ENCODE results near the gene DCST1. TPM values are rescaled to one million over a fixed set of nuclear protein-coding genes. Genes with fewer than 3 reads are reported as not detected.

Gene DCST1, protein sequence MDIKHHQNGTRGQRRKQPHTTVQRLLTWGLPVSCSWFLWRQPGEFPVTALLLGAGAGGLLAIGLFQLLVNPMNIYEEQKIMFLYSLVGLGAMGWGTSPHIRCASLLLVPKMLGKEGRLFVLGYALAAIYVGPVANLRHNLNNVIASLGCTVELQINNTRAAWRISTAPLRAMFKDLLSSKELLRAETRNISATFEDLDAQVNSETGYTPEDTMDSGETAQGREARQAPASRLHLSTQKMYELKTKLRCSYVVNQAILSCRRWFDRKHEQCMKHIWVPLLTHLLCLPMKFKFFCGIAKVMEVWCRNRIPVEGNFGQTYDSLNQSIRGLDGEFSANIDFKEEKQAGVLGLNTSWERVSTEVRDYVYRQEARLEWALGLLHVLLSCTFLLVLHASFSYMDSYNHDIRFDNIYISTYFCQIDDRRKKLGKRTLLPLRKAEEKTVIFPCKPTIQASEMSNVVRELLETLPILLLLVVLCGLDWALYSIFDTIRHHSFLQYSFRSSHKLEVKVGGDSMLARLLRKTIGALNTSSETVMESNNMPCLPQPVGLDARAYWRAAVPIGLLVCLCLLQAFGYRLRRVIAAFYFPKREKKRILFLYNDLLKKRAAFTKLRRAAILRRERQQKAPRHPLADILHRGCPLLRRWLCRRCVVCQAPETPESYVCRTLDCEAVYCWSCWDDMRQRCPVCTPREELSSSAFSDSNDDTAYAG
- not detected in 2 replicates for total RNA-seq

DNA sequence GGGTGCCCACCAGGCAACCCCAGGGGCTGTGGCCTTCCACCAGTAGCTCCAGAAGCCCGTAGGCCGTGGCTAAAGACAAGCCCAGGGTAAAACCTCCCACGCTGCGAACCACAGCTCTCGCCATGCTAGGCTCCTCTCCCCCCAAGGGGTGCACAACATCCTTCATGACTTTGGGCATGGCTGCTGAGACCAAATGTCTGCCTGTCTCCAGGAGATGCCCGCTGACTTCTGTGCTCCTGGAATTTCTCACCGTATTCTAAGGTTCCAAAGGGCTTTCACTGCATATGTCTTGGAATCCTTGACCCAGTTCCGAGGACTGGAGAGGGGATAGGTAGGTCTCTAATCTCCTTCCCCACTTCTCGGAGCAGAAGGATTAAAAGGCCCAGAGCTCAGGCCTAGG, at the start of gene DCST1, which contains the start of gene DCST2:
Gene DCST1 (plus strand): TSS at position 301 of the 400 bp plus-strand sequence. CDS start 213 bp downstream, outside the sequence.
Gene DCST2 (minus strand): TSS at position 258 of the 400 bp plus-strand sequence. CDS start 80 bp downstream, at position 178.

DNA sequence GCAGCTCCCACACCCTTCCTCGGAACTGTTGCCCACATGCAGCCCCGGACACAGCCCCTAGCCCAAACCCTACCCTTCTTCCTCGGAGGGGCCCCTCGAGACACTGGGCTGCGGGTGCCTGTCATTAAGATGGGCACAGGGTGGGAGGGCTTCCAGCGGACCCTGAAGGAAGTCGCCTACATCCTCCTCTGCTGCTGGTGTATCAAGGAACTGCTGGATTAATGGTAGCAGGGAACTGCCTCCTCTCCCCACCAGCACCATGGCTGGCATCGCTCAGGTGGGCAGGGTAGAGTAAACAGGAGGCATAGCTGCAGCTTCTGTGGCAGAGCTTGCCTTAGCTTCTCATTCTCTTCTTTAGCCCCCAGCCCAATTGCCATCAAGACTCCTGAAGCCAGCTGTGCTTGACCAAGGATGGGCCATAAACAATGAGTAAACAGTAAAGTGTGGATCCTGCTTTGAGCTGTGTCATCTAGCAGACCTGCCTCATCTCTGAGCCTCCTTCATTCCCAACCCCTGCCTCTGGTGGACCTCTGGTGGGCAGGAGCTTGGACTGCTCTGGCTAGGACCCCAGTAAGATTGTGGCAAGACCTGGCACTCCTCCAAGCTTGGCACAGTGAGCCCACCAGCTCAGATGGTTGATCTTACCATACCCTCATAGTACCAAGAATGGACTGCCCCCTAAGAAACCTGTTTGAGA, 39.9 kb upstream of the DCST1 start, which contains the start of gene LENEP:
Gene LENEP (plus strand): TSS at position 15 of the 697 bp plus-strand sequence. CDS start 22 bp downstream, at position 37.

DNA sequence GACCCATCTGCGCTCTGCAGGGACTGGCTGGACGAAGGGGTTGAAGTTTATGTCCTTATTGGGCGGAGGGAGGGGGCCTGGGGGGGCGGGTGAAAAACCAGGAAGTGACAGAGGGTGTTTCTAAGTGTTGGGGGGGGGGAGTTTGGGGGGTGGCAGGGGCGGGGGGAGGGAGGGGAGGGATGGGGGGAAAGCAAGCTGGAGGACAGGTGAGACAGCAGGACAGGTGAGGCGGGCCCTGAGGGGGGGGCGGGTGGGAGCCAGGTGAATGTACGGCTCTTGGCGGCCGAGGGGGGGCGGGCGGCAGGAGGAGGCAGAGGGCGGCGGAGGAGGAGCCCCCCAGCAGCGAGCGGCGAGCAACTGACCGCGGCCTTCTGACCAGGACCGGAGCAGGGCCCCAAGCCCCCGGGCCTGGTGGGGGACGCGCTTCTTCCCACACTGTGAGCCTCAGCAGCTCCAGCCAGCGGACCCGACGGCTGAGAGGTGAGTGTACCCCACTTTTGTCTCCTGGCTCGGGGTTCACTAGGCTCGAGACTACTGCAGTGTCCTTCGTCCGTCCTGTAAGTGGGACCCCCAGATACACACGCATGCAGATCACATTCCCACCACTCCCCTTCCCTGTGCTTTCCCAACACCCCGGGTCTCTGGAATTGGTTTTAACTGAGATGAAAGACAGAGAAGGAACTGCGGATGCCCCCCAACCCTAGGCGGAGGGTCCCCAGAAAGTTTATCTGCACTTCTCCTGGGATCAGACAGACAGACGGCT, 31.0 kb upstream of the DCST1 start, which contains the start of gene ZBTB7B:
Gene ZBTB7B (plus strand): TSS at position 339 of the 763 bp plus-strand sequence. CDS start 11,859 bp downstream, outside the sequence.

GRCh38 chr1:155050560-155051341, 17.1 kb downstream of the DCST1 start, which contains the start of gene ADAM15:
ADAM15 (plus strand) TSS chr1:155051316; CDS start chr1:155051387, 71 bp downstream.

GRCh38 chr1:155063550-155064110, 30.0 kb downstream of the DCST1 start, which contains the start of gene EFNA4:
EFNA4 (plus strand) TSS chr1:155063740; CDS start chr1:155063824, 84 bp downstream.

DNA sequence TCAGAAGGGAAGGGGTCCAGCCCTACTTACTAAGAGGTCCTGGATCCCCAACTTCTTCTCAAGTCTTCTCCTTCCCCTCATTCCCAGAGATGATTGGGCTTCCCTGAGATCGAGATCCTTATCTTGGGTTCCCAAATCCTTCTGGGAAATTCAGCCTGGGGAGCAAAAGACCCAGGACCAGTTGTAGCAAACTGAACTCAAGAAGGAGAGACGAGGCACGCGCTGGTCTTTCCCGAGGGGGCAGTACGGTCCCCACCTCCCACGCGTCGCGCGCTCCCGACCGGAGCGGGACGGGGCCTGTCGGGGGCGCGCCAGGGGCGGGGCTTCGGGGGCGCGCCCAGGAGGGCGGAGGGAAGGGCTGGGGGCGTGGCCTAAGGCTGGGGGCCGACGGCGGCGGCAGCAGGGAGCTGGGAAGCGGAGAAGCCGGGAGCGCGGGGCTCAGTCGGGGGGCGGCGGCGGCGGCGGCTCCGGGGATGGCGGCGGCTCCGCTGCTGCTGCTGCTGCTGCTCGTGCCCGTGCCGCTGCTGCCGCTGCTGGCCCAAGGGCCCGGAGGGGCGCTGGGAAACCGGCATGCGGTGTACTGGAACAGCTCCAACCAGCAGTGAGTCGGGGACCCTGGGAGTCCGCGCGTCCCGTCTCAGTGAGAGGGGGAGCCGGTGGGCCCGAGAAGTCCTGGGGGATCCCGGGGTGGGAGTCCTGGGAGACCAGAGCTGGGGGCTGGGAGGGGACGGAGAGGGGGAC, 45.0 kb downstream of the DCST1 start, which contains the start of gene EFNA3:
Gene EFNA3 (plus strand): TSS at position 369 of the 741 bp plus-strand sequence. CDS start 105 bp downstream, at position 474.

Other genes with a start within 250 kb of the DCST1 start
- 0.09 and 0.12 TPM in 2 replicates for gene KCNN3, start 163.5 kb upstream of the DCST1 start, total RNA-seq
- 6.3 and 12.3 TPM in 2 replicates for gene PMVK, start 97.1 kb upstream of the DCST1 start, total RNA-seq
- gene PBXIP1, start 77.7 kb upstream of the DCST1 start, total RNA-seq = 55.8 and 72.9 TPM in 2 replicates
- gene PYGO2, start 72.0 kb upstream of the DCST1 start, total RNA-seq = 11.3 and 18.2 TPM in 2 replicates
- 188 and 214 TPM in 2 replicates for gene SHC1, start 63.1 kb upstream of the DCST1 start, total RNA-seq
- 22.6 and 36.2 TPM in 2 replicates for gene CKS1B, start 59.1 kb upstream of the DCST1 start, total RNA-seq
- gene FLAD1, start 50.5 kb upstream of the DCST1 start, total RNA-seq = 18.4 and 18.5 TPM in 2 replicates
- not detected in 2 replicates for gene LENEP, start 40.2 kb upstream of the DCST1 start, total RNA-seq
- 12.3 and 21.6 TPM in 2 replicates for gene ZBTB7B, start 31.0 kb upstream of the DCST1 start, total RNA-seq
- gene DCST2, start within 50 bp of the DCST1 start, total RNA-seq = not detected in 2 replicates
- 94.3 and 109 TPM in 2 replicates for gene ADAM15, start 17.5 kb downstream of the DCST1 start, total RNA-seq
- 7.9 and 9.1 TPM in 2 replicates for gene EFNA4, start 29.9 kb downstream of the DCST1 start, total RNA-seq
- gene EFNA3, start 45.0 kb downstream of the DCST1 start, total RNA-seq = 2.3 and 4.9 TPM in 2 replicates
- 3.6 and 10.2 TPM in 2 replicates for gene EFNA1, start 94.1 kb downstream of the DCST1 start, total RNA-seq
- gene SLC50A1, start 102.0 kb downstream of the DCST1 start, total RNA-seq = 34.8 and 37.5 TPM in 2 replicates
- 35.0 and 39.2 TPM in 2 replicates for gene DPM3, start 106.7 kb downstream of the DCST1 start, total RNA-seq
- gene KRTCAP2, start 139.5 kb downstream of the DCST1 start, total RNA-seq = 149 and 159 TPM in 2 replicates
- 1.1 and 1.3 TPM in 2 replicates for gene TRIM46, start 140.0 kb downstream of the DCST1 start, total RNA-seq
- gene THBS3, start 174.1 kb downstream of the DCST1 start, total RNA-seq = 23.6 and 32.7 TPM in 2 replicates
- 48.7 and 61.6 TPM in 2 replicates for gene MTX1, start 174.9 kb downstream of the DCST1 start, total RNA-seq
- 19.4 and 25.4 TPM in 2 replicates for gene ENTREP3, start 221.7 kb downstream of the DCST1 start, total RNA-seq
- 61.1 and 77.8 TPM in 2 replicates for gene SCAMP3, start 228.5 kb downstream of the DCST1 start, total RNA-seq
- 20.5 and 21.6 TPM in 2 replicates for gene CLK2, start 239.7 kb downstream of the DCST1 start, total RNA-seq
- gene HCN3, start 243.6 kb downstream of the DCST1 start, total RNA-seq = 1.2 and 2.3 TPM in 2 replicates